Esophagus squamous epithelium (tissue), 4 donors: ENCODE results near the gene TIMM44.

Source experiments
- POLR2A ChIP-seq, 4 donors: fragments of 450-650 bp; IDR thresholded peaks; one replicate each; pipeline ENCODE4 v1.6.1; 2017; ENCODE audit warnings: antibody characterized with exemption in 4 of 4, mild to moderate bottlenecking in 4 of 4, moderate library complexity in 3 of 4
- TF ChIP-seq, protein P1 (sequence below), 6 experiments: fragments of 450-650 bp in 4 of 6; fragments of 200-600 bp in 2 of 6; sonication (generic) in 2 of 6; IDR thresholded peaks; one replicate each; pipeline ENCODE4 v1.5.1; 2016 to 2019; ENCODE audit warnings: antibody characterized with exemption in 6 of 6, mild to moderate bottlenecking in 4 of 6, moderate library complexity in 4 of 6

- TF ChIP-seq, protein P1, sequence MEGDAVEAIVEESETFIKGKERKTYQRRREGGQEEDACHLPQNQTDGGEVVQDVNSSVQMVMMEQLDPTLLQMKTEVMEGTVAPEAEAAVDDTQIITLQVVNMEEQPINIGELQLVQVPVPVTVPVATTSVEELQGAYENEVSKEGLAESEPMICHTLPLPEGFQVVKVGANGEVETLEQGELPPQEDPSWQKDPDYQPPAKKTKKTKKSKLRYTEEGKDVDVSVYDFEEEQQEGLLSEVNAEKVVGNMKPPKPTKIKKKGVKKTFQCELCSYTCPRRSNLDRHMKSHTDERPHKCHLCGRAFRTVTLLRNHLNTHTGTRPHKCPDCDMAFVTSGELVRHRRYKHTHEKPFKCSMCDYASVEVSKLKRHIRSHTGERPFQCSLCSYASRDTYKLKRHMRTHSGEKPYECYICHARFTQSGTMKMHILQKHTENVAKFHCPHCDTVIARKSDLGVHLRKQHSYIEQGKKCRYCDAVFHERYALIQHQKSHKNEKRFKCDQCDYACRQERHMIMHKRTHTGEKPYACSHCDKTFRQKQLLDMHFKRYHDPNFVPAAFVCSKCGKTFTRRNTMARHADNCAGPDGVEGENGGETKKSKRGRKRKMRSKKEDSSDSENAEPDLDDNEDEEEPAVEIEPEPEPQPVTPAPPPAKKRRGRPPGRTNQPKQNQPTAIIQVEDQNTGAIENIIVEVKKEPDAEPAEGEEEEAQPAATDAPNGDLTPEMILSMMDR (IDR thresholded peaks at IDR 0.05) = no peak
- TF ChIP-seq POLR2A (IDR thresholded peaks at IDR 0.05) = no peak
Observed at GRCh38 chr19:7897292-7897691, 46.2 kb downstream of the TIMM44 start.
